ENCODE data around the gene SLC3A2.

The SLC3A2 gene

DNA sequence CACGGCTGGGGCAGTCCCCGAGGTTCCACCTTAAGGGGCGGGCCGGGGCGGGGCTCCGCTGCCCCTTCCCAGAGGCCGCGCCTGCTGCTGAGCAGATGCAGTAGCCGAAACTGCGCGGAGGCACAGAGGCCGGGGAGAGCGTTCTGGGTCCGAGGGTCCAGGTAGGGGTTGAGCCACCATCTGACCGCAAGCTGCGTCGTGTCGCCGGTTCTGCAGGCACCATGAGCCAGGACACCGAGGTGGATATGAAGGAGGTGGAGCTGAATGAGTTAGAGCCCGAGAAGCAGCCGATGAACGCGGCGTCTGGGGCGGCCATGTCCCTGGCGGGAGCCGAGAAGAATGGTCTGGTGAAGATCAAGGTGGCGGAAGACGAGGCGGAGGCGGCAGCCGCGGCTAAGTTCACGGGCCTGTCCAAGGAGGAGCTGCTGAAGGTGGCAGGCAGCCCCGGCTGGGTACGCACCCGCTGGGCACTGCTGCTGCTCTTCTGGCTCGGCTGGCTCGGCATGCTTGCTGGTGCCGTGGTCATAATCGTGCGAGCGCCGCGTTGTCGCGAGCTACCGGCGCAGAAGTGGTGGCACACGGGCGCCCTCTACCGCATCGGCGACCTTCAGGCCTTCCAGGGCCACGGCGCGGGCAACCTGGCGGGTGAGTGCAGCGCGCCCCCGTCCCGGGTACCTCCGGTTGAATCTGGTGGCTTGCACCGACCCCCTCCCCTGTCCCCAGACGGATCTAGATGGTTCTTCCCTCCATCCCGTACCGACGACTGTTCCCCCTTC, at the start of gene SLC3A2:
Gene SLC3A2 (plus strand): TSS at position 94 of the 776 bp plus-strand sequence. CDS start 128 bp downstream, at position 222.
- peak within 1 kb of the TSS; percentile 100 for H3K4me3 Mint-ChIP-seq
- H3K4me1 Mint-ChIP-seq, result peaks cover 65% of the 10 kb centered on the region
- DNase-seq, result peak; percentile 87
- TF ChIP-seq CTCF (IDR thresholded peaks at IDR 0.05), result peak; percentile 63
- peak within 1 kb of the TSS; percentile 100 for H3K27ac Mint-ChIP-seq
- no peaks in the 10 kb centered on the region for H3K9me3 Mint-ChIP-seq
- peaks cover 63% of the 10 kb centered on the region for H3K36me3 Mint-ChIP-seq (ENCODE audit: low read depth)
- no peaks in the 10 kb centered on the region for H3K27me3 Mint-ChIP-seq (ENCODE audit: low read depth, poor library complexity)

DNA sequence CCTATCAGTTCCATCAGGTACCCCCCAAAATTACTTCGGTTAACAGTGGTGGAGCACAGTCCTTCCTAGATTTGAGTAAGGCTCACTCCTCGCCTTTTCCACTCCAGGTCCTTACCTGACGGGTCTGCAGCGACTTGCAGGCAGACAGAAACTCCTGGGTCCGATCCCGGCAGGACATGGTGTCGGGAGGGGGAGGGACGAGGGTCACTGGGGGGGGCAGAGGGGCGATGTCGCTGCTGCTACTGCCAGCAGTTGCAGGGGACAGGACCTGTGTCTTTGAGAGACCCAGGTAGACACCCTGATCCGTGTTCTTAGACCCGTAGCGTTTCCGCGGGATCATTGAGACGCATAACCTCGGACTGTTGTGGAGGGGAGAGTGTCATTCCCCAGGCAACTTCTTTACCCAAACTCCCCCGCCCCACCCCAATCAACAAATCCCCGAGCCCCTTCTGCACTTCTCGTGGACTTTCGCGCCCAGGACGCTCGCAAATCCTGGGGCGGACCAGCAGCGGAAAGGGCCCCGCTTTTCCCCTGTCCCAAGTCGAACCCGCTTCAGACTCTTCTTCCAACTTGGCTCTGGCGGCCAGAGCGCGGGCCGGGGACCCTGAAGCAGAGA, 49.7 kb upstream of the SLC3A2 start:
- no peaks in the 10 kb centered on the region for H3K9me3 Mint-ChIP-seq
- H3K36me3 Mint-ChIP-seq (ENCODE audit: low read depth), result peaks cover 32% of the 10 kb centered on the region
- DNase-seq, result peak; percentile 73
- H3K4me1 Mint-ChIP-seq, result peaks cover 32% of the 10 kb centered on the region
- H3K27me3 Mint-ChIP-seq (ENCODE audit: low read depth, poor library complexity), result no peaks in the 10 kb centered on the region
- no peak for TF ChIP-seq CTCF (IDR thresholded peaks at IDR 0.05)
- H3K4me3 Mint-ChIP-seq, result peak overlapping the region; percentile 95
- H3K27ac Mint-ChIP-seq, result peak overlapping the region; percentile 100

- Mint-ChIP-seq H3K27me3 (ENCODE audit: low read depth, poor library complexity) (peaks cover under 1% of the 10 kb centered on the region), H3K9me3 (no peaks in the 10 kb centered on the region), H3K4me1 (peaks cover 32% of the 10 kb centered on the region), H3K36me3 (ENCODE audit: low read depth) (peaks cover 36% of the 10 kb centered on the region), H3K4me3 (peak within 1 kb of the TSS; percentile 95), H3K27ac (peak within 1 kb of the TSS; percentile 100)
- TF ChIP-seq CTCF (IDR thresholded peaks at IDR 0.05), result no peak
- DNase-seq, result peak; percentile 99
These were observed 49.0 kb upstream of the SLC3A2 start, which contains the start of gene STX5 for GRCh38 chr11:62831520-62832335. Gene STX5, minus strand, starts transcription at chr11:62832051. Its CDS starts 808 bp downstream, at chr11:62831243.

- Mint-ChIP-seq H3K36me3 (ENCODE audit: low read depth) (peaks cover 32% of the 10 kb centered on the region), H3K27ac (peak within 1 kb of the TSS; percentile 100), H3K4me1 (peaks cover 36% of the 10 kb centered on the region), H3K9me3 (no peaks in the 10 kb centered on the region), H3K4me3 (peak within 1 kb of the TSS; percentile 95), H3K27me3 (ENCODE audit: low read depth, poor library complexity) (peaks cover 5% of the 10 kb centered on the region)
- no peak for DNase-seq
- TF ChIP-seq CTCF (IDR thresholded peaks at IDR 0.05), result no peak
These were observed 48.1 kb upstream of the SLC3A2 start, which contains the start of gene TEX54 for GRCh38 chr11:62832336-62833234. Gene TEX54, minus strand, starts transcription at chr11:62832841.

DNA sequence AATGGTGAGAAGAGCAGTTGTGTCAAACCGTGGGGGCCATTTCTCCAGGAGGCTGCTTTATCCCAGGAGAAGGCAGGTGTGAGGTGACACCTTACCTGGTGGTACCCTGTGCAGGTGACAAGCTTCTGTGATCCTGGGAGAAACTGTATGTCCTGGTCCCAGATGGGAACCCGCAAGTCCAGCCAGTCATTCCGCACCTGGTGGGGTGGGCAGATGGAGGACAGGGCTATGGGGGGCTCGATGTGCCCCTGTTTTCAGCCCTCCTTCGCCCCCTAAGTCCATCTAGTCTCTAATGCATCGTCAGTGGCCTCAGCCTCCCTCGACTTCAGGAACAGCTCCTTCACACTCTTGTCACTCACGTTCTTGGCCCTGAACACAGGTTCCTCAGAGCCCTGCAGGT, 45.4 kb upstream of the SLC3A2 start:
- TF ChIP-seq CTCF (IDR thresholded peaks at IDR 0.05), result no peak
- DNase-seq, result no peak
- H3K27ac Mint-ChIP-seq, result peak overlapping the region; percentile 61
- peaks cover 5% of the 10 kb centered on the region for H3K27me3 Mint-ChIP-seq (ENCODE audit: low read depth, poor library complexity)
- peaks cover 30% of the 10 kb centered on the region for H3K36me3 Mint-ChIP-seq (ENCODE audit: low read depth)
- peaks cover 47% of the 10 kb centered on the region for H3K4me1 Mint-ChIP-seq
- H3K4me3 Mint-ChIP-seq, result no peak overlapping the region
- no peaks in the 10 kb centered on the region for H3K9me3 Mint-ChIP-seq
